ENCODE results near the gene ATAD3A.
"Not testable (repeated sequence)": the region's sequence is repeated elsewhere in the genome, so short reads cannot be mapped to it uniquely, and the experiment has no call there.

ATAD3A gene

GRCh38 chr1:1523651-1524050 is 11.7 kb downstream of the ATAD3A start:
- H3K36me3 ChIP-seq (ENCODE audit: control insufficient read depth, insufficient read depth, low read length): peaks cover 48% of the 10 kb centered on the region
- WGBS, 2 experiments (ENCODE audit: insufficient coverage in 2 of 2): 92 to 96% methylated on average over 13 to 15 of the region's 17 CpGs
- H3K27ac ChIP-seq (ENCODE audit: low read depth, low read length, severe bottlenecking); H3K4me1 ChIP-seq (ENCODE audit: control insufficient read depth, insufficient read depth, low read length, poor library complexity, severe bottlenecking); H3K9me3 ChIP-seq (ENCODE audit: control insufficient read depth, low read length); H3K4me3 ChIP-seq (ENCODE audit: extremely low read depth, insufficient read depth, low read length, poor library complexity, severe bottlenecking): not testable (repeated sequence)

GRCh38 chr1:1524750-1525383 is 12.9 kb downstream of the ATAD3A start:
- not testable (repeated sequence) for H3K4me1 ChIP-seq (ENCODE audit: control insufficient read depth, insufficient read depth, low read length, poor library complexity, severe bottlenecking); H3K9me3 ChIP-seq (ENCODE audit: control insufficient read depth, low read length); H3K4me3 ChIP-seq (ENCODE audit: extremely low read depth, insufficient read depth, low read length, poor library complexity, severe bottlenecking); H3K27ac ChIP-seq (ENCODE audit: low read depth, low read length, severe bottlenecking)
- WGBS, 2 experiments (ENCODE audit: insufficient coverage in 2 of 2): 94 to 99% methylated on average over 26 to 27 of the region's 30 CpGs
- peaks cover 59% of the 10 kb centered on the region for H3K36me3 ChIP-seq (ENCODE audit: control insufficient read depth, insufficient read depth, low read length)

DNA sequence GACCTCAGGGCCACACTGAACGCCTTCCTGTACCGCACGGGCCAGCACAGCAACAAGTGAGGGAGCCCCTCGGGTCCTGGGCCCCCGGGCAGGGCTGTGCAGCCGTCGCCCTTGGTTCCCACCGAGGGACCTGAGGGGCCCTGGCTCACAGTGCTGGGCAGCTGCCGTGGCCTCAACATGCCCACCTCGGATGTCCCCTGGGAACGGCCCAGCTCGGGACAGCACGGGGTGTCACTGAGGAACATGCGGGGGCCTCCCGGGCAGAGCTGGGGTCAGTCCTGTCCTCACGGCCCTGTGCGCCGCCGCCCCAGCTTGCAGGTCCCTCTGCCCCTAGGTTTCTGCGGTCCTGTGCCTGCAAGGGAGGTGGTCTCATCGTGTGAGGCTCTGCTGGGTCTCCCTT is 14.5 kb downstream of the ATAD3A start:
- Histone ChIP-seq H3K36me3 (ENCODE audit: control insufficient read depth, insufficient read depth, low read length) (peaks cover 62% of the 10 kb centered on the region), H3K9me3 (ENCODE audit: control insufficient read depth, low read length) (peaks cover 12% of the 10 kb centered on the region)
- H3K4me1 ChIP-seq (ENCODE audit: control insufficient read depth, insufficient read depth, low read length, poor library complexity, severe bottlenecking); H3K27ac ChIP-seq (ENCODE audit: low read depth, low read length, severe bottlenecking); H3K4me3 ChIP-seq (ENCODE audit: extremely low read depth, insufficient read depth, low read length, poor library complexity, severe bottlenecking): not testable (repeated sequence)
- WGBS, 2 experiments (ENCODE audit: insufficient coverage in 2 of 2): 100% methylated on average over 2 to 5 of the region's 21 CpGs

- peaks cover 62% of the 10 kb centered on the region for H3K36me3 ChIP-seq (ENCODE audit: control insufficient read depth, insufficient read depth, low read length)
- peaks cover 12% of the 10 kb centered on the region for H3K9me3 ChIP-seq (ENCODE audit: control insufficient read depth, low read length)
- no peaks in the 10 kb centered on the region for H3K4me1 ChIP-seq (ENCODE audit: control insufficient read depth, insufficient read depth, low read length, poor library complexity, severe bottlenecking)
- 96 to 97% methylated on average over 30 of the region's 31 CpGs for WGBS, 2 experiments (ENCODE audit: insufficient coverage in 2 of 2)
- H3K4me3 ChIP-seq (ENCODE audit: extremely low read depth, insufficient read depth, low read length, poor library complexity, severe bottlenecking): no peak overlapping the region
- no peak overlapping the region for H3K27ac ChIP-seq (ENCODE audit: low read depth, low read length, severe bottlenecking)
Measured at GRCh38 chr1:1527092-1527816, 15.3 kb downstream of the ATAD3A start.

GRCh38 chr1:1528301-1529267 is 16.6 kb downstream of the ATAD3A start:
- Histone ChIP-seq H3K27ac (ENCODE audit: low read depth, low read length, severe bottlenecking) (no peak overlapping the region), H3K36me3 (ENCODE audit: control insufficient read depth, insufficient read depth, low read length) (peaks cover 63% of the 10 kb centered on the region), H3K4me3 (ENCODE audit: extremely low read depth, insufficient read depth, low read length, poor library complexity, severe bottlenecking) (no peak overlapping the region), H3K4me1 (ENCODE audit: control insufficient read depth, insufficient read depth, low read length, poor library complexity, severe bottlenecking) (no peaks in the 10 kb centered on the region), H3K9me3 (ENCODE audit: control insufficient read depth, low read length) (peaks cover 12% of the 10 kb centered on the region)
- 95 to 96% methylated on average over 28 to 33 of the region's 37 CpGs for WGBS, 2 experiments (ENCODE audit: insufficient coverage in 2 of 2)

DNA sequence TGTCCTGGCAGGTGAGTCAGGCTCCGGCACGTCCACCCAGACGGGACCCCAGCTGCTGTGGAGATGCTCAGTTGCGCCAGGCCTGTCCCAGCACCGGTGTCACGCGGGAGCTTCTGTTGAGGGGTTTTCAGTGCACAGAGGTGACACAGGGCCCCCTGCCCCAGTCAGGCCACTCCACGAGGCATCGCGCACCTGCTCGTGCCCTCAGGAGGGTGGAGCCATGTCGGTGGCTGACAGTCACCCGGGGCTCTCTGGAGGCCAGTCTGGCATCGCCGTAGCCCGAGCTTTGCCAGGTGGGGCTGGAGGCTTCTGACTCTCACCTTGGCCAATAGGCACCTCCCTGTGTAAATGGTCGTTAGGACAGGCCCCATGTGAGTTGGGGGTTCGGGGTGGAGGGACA is 17.4 kb downstream of the ATAD3A start:
- H3K4me3 ChIP-seq (ENCODE audit: extremely low read depth, insufficient read depth, low read length, poor library complexity, severe bottlenecking): no peak overlapping the region
- H3K4me1 ChIP-seq (ENCODE audit: control insufficient read depth, insufficient read depth, low read length, poor library complexity, severe bottlenecking): no peaks in the 10 kb centered on the region
- H3K27ac ChIP-seq (ENCODE audit: low read depth, low read length, severe bottlenecking): no peak overlapping the region
- H3K9me3 ChIP-seq (ENCODE audit: control insufficient read depth, low read length): peaks cover 12% of the 10 kb centered on the region
- H3K36me3 ChIP-seq (ENCODE audit: control insufficient read depth, insufficient read depth, low read length): peaks cover 61% of the 10 kb centered on the region
- WGBS, 2 experiments (ENCODE audit: insufficient coverage in 2 of 2): 95 to 100% methylated on average over 11 to 14 of the region's 18 CpGs

- Histone ChIP-seq H3K4me3 (ENCODE audit: extremely low read depth, insufficient read depth, low read length, poor library complexity, severe bottlenecking) (no peak overlapping the region), H3K36me3 (ENCODE audit: control insufficient read depth, insufficient read depth, low read length) (peaks cover 63% of the 10 kb centered on the region), H3K27ac (ENCODE audit: low read depth, low read length, severe bottlenecking) (no peak overlapping the region), H3K9me3 (ENCODE audit: control insufficient read depth, low read length) (peaks cover 12% of the 10 kb centered on the region), H3K4me1 (ENCODE audit: control insufficient read depth, insufficient read depth, low read length, poor library complexity, severe bottlenecking) (no peaks in the 10 kb centered on the region)
- 97 to 98% methylated on average over 6 to 8 of the region's 8 CpGs for WGBS, 2 experiments (ENCODE audit: insufficient coverage in 2 of 2)
Measured at GRCh38 chr1:1529936-1530335, 18.0 kb downstream of the ATAD3A start.

- peaks cover 12% of the 10 kb centered on the region for H3K9me3 ChIP-seq (ENCODE audit: control insufficient read depth, low read length)
- 89 to 95% methylated on average over 3 to 4 of the region's 4 CpGs for WGBS, 2 experiments (ENCODE audit: insufficient coverage in 2 of 2)
- no peak overlapping the region for H3K27ac ChIP-seq (ENCODE audit: low read depth, low read length, severe bottlenecking)
- no peaks in the 10 kb centered on the region for H3K4me1 ChIP-seq (ENCODE audit: control insufficient read depth, insufficient read depth, low read length, poor library complexity, severe bottlenecking)
- H3K4me3 ChIP-seq (ENCODE audit: extremely low read depth, insufficient read depth, low read length, poor library complexity, severe bottlenecking): no peak overlapping the region
- H3K36me3 ChIP-seq (ENCODE audit: control insufficient read depth, insufficient read depth, low read length): peaks cover 52% of the 10 kb centered on the region
Measured at GRCh38 chr1:1531947-1532346, 20.0 kb downstream of the ATAD3A start.

DNA sequence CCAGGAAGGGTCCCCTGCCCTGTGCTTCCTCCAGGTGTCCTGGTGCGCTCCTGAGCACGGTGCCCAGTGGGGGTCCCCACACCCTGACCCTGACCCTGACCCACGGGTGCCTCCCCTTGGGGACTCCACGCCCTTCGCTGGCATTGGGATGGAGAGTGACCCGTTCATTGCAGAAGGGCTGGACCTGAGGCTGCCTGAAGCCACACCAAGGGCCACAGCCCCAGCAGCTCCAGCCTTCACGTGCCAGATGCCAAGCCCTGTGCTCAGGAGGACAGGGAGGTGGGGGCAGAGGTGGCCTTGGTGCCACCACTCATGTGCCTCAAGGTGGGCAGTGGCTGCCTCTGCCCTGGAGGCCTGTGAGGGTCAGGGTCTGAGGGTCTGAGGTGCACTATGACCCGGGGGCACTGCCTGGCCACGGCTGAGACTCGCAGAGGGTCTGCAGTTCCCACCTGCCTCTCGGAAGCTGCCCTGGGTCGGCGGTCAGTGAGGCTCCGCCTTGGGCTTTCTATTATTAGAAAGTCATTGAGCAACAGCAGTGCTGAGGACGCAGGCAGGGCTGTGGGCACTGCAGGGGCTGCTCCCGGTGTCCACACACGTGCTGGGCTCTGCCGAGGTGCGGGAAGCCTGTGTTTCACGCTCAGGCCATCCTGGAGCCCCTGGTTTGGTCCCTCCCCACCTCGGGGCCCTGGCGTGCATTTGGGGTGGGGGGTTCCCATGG is 21.4 kb downstream of the ATAD3A start:
- not testable (repeated sequence) for H3K4me1 ChIP-seq (ENCODE audit: control insufficient read depth, insufficient read depth, low read length, poor library complexity, severe bottlenecking); H3K27ac ChIP-seq (ENCODE audit: low read depth, low read length, severe bottlenecking); H3K4me3 ChIP-seq (ENCODE audit: extremely low read depth, insufficient read depth, low read length, poor library complexity, severe bottlenecking)
- H3K36me3 ChIP-seq (ENCODE audit: control insufficient read depth, insufficient read depth, low read length): peaks cover 45% of the 10 kb centered on the region
- WGBS, 2 experiments (ENCODE audit: insufficient coverage in 2 of 2): 92 to 93% methylated on average over 6 to 7 of the region's 22 CpGs
- peaks cover 12% of the 10 kb centered on the region for H3K9me3 ChIP-seq (ENCODE audit: control insufficient read depth, low read length)

GRCh38 chr1:1533894-1534291 is 21.9 kb downstream of the ATAD3A start:
- not testable (repeated sequence) for H3K4me1 ChIP-seq (ENCODE audit: control insufficient read depth, insufficient read depth, low read length, poor library complexity, severe bottlenecking); H3K4me3 ChIP-seq (ENCODE audit: extremely low read depth, insufficient read depth, low read length, poor library complexity, severe bottlenecking); H3K27ac ChIP-seq (ENCODE audit: low read depth, low read length, severe bottlenecking)
- WGBS, 2 experiments (ENCODE audit: insufficient coverage in 2 of 2): 93 to 95% methylated on average over 11 to 12 of the region's 18 CpGs
- H3K36me3 ChIP-seq (ENCODE audit: control insufficient read depth, insufficient read depth, low read length): peaks cover 39% of the 10 kb centered on the region
- H3K9me3 ChIP-seq (ENCODE audit: control insufficient read depth, low read length): peaks cover 12% of the 10 kb centered on the region
